A172 (cell line): ENCODE data around the gene VPS8. TPM values are rescaled to one million over a fixed set of nuclear protein-coding genes. Genes with fewer than 3 reads are reported as not detected.

ENCODE experiments used
- DNase-seq: peaks from one replicate; pipeline ENCODE4 v3.0.0-alpha.2; 2015; ENCODE audit warnings: low spot score
- total RNA-seq: library from RNA; depleted of rRNA; stranded (reverse); fragments of >200 nt; shearing (Covaris generic); gene quantifications from 2 replicates; pipeline ENCODE4 v1.2.3, GENCODE V29; 2014

The VPS8 gene
- total RNA-seq, 1 experiment from 2014 or later: 47.7 TPM

- no peak for DNase-seq
Measured at GRCh38 chr3:184810146-184810545, 1.8 kb upstream of the VPS8 start.

GRCh38 chr3:184811034-184811433 is 932 bp upstream of the VPS8 start:
- no peak for DNase-seq

GRCh38 chr3:184811663-184811998 is 335 bp upstream of the VPS8 start:
- DNase-seq: no peak

DNA sequence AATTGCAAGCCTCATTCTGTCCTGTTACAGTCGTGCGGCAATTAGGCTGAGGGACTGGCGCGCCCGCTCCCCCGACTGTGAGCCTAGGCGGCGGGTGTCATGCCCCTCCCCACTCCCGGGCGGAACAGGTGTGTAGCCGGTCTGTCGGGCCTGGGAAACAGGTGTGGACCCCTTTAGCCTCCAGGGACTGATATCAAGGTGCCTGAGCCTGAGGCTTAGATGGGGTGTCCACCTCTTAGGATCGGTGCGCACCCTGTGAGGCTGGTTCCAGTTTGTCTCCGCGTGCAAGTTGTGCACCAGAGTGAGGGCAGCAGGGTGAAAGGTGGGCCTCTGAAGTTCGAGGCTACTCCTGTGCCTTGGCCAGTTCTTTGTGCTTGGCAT is 686 bp downstream of the VPS8 start:
- no peak for DNase-seq

GRCh38 chr3:184813357-184813756 is 1.4 kb downstream of the VPS8 start:
- no peak for DNase-seq

GRCh38 chr3:184814214-184814613 is 2.2 kb downstream of the VPS8 start:
- DNase-seq: no peak

GRCh38 chr3:184815046-184815930 is 3.3 kb downstream of the VPS8 start:
- peak; percentile 55 for DNase-seq

DNA sequence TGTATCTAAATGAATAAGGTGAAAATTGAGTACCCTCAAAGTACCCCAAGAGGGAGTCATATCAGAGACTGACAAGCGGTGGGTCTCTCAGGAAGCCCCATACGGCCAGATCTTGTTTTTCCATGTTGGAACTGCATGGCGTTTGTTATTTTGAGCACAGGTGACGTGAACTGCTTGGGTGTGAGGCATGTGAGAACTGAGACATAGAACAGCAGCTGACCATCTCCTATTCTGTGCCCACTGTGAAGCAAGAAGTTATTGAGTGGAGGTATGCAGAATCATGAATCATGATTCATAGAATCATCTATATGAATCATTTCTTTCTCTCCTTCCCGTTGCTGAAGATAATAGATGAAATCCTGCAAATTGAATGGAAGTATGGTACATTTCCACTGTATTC is 4.6 kb downstream of the VPS8 start:
- no peak for DNase-seq

DNA sequence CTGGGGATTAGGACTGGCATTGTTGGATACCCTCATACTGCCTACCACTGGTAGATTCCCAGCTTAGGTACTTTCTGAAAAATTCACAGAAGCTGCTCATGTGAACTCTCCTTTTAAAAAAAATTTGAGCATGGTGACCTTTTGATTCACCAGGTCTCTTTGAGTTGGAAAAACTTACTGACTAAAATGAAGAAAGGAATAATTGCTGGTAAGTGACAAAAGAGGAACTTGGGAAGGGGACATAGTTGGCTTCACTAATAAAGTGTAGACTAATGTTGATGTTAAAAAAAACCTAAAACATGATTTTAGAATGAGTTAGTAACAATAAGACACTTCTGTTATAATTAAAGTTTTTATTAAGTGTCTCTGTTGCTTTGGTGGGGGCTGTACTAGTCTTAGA is 8.6 kb downstream of the VPS8 start:
- no peak for DNase-seq

- DNase-seq: no peak
Measured at GRCh38 chr3:184821034-184821433, 9.1 kb downstream of the VPS8 start.

DNA sequence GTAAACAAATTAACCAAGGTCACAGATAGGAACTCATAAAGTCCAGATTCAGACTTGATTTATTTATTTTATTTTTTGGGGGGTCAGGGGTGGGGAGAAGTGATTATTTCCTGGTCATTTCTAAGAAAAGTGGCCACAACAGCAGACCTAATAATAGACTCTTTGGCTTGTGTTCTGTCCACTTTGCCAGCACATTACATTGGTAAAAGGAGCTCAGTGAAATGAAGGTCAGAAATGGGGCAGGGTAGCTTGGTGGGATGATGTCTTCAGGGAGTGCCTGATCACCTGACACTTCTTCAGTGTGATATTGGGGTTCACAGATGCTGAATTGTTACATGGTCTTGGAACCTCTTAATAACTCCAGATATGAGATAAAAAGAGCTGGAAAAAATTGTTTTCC is 10.1 kb downstream of the VPS8 start:
- DNase-seq: no peak

DNA sequence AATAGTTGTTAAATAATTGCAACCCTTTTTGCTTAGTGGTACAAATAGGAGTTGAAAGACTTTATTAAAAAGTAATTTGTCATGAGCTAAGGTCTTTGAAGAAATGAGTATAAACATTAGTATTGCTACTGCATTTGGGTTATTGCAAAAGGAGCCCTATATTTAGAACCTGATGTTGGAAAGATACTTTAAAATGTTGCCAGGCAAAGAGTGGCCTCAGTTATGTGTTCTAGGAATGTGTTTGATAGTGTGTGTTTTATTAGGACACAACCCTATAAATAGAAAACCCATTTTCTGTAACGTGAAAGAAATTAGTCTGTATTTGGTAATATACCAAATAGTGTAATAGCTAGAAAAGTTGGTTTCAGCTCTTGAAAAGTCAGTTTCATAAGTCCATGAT is 10.7 kb downstream of the VPS8 start:
- no peak for DNase-seq

- no peak for DNase-seq
Measured at GRCh38 chr3:184823990-184824389, 12.0 kb downstream of the VPS8 start.

- DNase-seq: no peak
Measured at GRCh38 chr3:184825121-184825820, 13.3 kb downstream of the VPS8 start.

GRCh38 chr3:184827572-184827971 is 15.6 kb downstream of the VPS8 start:
- DNase-seq: no peak

- no peak for DNase-seq
Measured at GRCh38 chr3:184832044-184832443, 20.1 kb downstream of the VPS8 start.

- no peak for DNase-seq
Measured at GRCh38 chr3:184832903-184833302, 20.9 kb downstream of the VPS8 start.

DNA sequence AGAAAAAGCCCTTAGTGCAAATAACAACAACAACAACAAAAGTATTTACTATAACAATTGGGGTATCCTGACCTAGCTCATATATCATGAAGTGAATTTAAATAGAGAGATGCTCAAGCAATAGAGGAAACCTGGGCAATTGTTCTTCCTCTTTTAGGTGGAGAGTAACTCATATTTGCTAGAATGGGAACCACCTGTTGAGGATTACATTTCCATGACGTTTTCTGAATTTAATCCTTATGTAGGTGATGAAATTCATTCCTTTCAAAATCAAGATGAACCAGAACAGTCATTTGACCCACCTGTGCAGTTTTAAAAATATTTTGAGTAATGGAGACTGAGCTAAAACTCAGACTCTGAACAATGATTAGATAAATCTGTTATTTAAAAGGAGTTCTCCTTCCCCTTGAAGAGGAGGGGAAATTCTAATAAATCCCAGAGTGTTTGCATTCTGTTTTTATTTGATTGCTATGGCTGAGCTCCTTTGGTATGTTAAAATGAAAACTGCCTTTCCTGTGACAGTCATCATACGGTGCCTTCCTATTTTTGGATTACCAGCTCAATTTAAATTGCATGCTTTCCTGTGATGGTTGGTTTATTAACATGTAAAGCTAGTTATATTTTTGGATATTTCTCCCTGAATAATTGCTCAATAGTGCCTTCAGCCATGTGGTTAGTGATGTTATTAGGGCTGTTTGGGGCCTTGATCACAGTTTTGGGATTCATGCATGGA is 24.3 kb downstream of the VPS8 start:
- no peak for DNase-seq

- DNase-seq: no peak
Measured at GRCh38 chr3:184842433-184842832, 30.5 kb downstream of the VPS8 start.

DNA sequence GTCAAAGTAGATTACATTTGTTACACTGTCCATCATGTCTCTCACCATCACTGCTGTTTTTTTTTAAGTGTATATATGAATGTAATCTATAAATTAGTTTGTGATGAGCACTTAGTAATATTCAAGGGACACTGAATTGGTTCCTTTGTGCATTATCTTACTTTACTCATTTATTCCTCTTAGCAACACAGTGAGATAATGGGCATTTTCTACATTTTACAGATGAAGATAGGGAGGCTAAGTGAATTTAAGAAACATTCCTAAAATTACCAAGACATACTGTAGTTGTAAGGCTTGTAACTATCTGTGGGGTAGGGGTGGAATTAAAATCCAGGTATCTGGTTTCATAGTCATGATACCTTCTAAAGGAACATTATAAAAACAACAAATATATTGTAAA is 33.9 kb downstream of the VPS8 start:
- DNase-seq: no peak

DNA sequence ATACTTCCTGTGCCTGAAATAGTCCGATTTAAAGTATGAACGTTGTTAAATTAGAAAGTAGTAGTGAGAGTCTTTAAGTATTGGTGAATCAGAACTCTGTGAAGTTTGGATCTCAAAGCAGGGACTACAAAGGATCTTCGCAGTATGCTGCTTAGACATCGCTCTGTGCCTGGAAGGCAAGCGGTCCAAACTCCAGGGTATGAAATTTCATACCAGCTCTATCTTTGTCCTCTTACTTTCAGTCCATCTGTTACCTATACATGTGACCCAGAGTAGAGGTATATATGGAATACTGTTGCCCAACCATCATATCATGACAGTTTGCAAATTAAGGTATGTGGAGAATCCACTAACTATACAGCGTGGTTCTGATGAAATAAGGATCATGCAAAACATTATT is 34.5 kb downstream of the VPS8 start:
- DNase-seq: no peak

DNA sequence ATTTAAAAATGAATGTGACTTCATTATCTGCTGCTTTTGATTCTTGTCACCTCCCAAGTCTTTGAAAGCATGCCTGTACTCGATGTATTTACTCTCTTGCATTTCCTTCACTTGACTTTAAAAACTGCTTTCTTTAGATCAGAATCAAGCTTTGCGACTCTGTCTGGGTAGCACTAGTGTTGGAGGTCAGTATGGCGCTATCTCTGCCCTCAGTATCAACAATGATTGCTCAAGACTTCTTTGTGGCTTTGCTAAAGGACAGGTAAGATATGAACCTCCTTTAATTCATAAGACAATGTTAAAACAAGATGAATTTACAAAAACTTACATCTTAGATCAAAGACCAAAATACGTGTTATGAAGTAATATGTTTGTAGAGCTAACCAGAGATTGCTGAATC is 37.0 kb downstream of the VPS8 start:
- no peak for DNase-seq

- DNase-seq: no peak
Measured at GRCh38 chr3:184850201-184850600, 38.2 kb downstream of the VPS8 start.
